Hematopoietic multipotent progenitor cell treated with erythropoietin and hydrocortisone succinate and interleukin-3 and kit ligand, for 15 days (in vitro differentiated cells): ENCODE results near the gene DHRS1.
A peak's percentile ranks its signal among the peaks of the same experiment; 100 is the strongest.

ENCODE experiments used
- DNase-seq: peaks from one replicate; pipeline ENCODE4 v3.0.0-alpha.2; 2015; ENCODE audit warnings: low spot score

Gene DHRS1

DNA sequence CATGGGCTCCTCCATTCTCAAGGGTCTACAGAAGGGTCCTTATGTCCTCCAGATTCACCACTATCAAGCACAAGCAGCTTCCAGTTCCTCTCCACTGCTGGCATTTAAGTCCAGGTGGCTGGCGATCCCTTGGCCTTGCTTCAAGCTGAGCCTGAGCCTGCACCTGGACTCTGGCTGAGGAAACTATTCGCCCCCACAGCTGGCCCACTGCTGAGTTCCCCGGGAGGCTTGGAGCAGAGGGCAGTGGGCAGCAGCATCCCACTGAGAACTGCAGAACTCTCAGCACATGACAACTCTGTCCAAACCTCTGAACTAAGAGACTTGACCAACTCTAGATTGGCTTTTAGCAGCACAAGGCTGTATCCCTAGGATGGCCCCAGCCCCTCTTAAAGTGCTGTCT, 16.8 kb downstream of the DHRS1 start:
- no peak for DNase-seq

DNA sequence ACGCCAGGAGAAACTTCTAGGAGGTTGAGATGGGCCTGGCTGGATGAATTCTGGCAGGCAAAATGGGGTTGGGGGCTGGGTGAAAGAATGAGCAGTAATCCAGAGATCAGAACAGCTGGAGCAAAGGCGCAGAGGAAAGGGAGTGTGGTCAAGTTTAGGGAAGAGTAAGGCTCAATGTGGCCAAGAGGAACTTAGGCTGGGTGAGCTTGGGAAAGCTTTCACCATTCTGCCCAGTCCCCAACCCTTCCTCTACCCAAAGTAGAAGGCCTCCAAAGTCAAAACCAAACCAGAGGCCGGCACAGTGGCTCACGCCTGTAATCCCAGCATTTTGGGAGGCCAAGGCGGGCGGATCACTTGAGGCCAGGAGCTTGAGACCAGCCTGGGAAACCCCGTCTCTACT, 17.9 kb downstream of the DHRS1 start:
- no peak for DNase-seq

DNA sequence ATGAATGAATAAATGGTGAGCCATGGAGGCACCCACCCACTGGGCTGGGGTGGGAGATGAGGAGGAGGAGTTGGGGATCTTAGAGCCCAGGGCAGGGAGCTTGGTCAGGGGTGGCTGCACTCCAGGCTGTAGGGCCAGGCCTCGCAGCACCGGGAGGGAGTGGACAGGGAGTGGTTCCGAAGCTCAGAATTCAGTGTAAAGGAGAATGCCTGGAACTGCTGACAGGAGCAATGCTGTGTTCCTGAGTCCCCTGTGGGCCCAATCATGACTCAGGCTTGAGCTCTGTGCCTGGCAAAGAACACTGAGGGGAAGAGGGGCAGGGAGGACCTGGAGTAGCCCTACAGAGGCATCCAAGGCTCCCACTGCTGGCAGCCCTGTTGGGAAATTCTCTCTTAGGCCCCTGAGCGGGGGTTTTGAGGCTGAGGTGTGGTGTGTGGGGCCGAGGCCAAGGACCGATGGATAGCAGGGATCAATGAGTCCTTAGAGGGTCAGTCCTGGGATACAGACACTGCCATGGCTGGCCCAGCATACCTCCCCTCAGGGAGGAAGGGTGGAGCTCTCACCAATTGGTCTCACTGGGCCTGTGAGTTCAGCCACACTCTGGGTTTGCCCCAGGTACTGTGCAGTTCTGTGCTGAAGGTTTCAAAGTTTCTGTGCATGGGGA, 18.7 kb downstream of the DHRS1 start:
- no peak for DNase-seq

DNA sequence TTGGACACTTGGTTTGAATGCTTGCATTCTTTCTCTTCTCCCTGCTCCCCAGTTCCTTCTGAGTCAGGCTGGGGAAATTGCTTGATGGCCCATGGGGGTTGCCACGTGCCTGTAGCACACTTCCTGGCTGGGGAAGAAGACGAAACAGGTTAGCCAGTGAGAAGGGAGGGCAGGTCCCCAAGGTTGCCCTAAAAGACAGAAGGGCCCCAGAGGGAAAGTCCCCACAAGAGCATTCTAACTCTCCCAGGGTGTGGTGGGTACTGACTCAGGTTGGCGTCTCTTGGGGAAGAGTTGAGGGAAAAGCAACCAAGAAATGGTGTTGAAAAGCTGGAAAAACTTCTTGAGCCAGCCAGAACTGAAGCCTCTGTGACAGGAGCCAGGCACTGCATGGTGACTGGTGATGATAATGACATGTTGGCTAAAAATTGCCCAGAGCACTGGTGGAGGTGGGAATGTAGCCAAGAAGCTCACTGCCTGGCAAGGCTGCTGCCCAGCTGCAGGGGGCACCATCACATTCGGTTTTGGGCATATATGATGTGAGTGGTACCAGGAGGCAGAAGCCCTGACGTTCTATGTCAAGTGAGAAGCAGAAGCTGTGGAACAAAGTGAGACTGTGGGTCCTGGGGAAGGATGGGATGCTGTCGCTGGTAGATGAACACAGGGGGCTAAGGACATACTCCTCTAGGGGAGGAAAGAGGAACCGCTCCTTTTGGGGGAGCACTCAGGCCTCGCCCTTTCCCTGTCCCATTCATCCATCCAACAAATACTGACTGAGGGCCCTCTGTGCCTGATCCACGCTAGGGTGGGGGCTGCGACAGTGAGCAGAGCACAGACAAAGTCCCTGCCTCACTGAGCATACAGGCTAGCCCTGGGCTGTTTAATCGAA, 20.0 kb downstream of the DHRS1 start:
- peak; percentile 73 for DNase-seq

DNA sequence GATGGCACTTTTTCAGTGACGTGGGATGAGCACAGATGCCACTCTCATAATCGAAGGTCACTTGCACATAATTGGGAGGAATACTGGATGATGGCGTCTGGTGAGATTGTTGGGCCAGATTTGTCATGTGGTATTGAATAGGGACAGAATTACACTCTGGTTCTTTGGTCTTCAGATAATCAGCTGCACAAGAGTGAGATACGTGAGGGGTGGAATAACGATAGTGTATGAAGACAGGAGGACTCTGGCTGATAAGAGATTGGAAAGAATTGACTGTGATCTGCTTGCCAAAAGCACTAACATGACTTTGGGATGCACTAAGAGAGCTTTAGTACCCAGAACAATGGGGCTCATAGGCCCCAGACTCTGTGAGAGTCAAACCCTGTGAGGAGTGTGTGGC, 21.2 kb downstream of the DHRS1 start:
- DNase-seq: no peak

- DNase-seq: no peak
Observed at GRCh38 chr14:24277606-24278321, 21.8 kb downstream of the DHRS1 start.

DNA sequence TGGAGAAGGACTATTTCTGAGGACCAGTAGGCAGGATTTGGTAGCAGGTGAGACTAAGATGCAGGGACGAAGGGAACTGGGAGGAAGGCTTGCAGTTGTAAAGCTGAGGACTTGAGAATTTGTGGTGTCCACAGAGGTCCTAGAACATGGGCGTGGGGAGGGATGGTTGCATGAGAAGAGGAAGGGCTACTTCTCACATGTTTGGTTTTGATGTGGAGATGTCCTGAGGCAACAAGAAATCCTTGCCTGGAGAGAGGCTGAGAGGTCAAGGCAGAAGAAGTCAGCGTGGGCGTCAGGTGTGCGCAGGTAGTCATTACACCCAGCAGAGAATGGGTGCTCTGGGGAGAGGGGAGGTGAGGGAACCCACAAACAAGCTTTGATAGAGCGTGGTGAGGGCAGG, 22.5 kb downstream of the DHRS1 start:
- no peak for DNase-seq

- peak; percentile 51 for DNase-seq
Observed at GRCh38 chr14:24274101-24274543, 25.5 kb downstream of the DHRS1 start.

GRCh38 chr14:24273422-24273998, 26.1 kb downstream of the DHRS1 start:
- DNase-seq: no peak

DNA sequence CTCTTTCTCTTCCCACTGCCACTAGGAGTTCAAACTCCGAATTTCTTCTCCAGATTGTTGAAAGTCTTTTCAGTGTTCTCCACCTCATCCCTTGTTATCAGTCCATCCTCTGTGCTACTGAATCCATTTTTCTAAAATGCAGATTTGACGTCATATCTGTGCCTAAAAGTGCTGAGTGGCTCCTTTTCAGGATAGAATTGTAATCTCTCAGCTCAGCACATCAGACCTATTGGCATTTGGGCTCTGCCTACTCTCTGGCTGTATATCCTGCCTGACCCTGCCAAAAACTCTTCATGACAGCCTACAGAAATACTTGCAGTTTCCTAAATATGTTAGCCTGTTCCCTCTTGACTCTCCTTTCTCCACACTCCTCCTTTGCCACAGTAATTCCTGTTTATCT, 27.1 kb downstream of the DHRS1 start:
- DNase-seq: no peak

DNA sequence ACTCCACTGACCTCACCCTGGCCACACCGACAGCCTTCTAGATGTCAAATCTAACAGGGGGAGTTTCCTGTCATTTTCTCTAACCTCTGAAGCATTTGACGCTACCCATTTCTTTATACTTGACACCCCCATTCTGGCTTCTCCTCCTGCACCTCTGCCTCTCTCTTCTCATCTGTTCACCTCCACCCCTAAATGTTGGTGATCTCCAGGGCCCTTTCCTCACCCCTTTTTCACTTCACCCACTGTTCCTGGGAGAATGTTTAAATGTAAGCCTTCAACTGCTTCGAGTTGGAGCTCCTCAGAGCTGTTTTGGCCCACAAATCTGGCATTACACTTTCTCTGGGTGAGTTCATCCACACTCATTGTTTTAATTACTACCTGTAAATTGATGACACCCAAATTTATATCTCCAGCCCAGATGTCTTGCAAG, 27.7 kb downstream of the DHRS1 start:
- no peak for DNase-seq

DNA sequence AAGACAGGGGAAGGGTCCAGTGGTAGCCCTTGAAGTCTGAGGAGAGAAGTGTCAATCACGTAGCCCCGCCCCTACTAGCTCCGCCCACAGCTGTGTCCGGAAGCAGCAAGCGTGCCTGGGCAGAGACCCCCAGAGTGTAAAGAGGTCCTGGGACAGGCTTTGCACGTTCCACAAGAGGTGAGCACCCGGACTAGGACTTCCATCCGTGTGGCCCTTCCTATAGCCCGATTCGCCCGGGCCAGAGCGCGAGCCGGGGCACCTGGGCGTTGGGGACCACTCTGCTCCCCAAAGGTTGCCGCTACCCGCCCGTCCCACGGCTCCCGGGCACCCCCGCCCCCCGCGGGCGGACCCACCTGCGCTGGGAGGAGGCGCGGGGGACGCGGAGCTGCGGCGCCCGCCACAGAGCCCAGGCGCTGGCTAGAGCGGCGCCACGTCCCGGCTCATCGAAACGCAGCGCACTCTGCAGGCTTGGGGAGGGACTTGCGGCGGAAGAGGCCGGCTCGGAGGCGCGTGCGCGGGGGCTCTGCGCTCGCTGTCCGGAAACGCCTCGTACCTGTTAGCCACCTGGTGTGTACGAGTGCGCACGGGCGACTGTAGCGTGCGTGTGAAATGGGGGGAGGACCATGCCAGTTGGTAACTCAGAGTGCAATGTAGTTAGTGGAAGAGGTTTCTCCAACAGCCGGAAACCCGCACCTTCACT, 28.3 kb downstream of the DHRS1 start, which contains the start of gene RABGGTA:
Gene RABGGTA, minus strand, starts transcription at position 464 of the 700 bp plus-strand sequence. CDS start 482 bp downstream, outside the sequence.
- DNase-seq: peak; percentile 88

DNA sequence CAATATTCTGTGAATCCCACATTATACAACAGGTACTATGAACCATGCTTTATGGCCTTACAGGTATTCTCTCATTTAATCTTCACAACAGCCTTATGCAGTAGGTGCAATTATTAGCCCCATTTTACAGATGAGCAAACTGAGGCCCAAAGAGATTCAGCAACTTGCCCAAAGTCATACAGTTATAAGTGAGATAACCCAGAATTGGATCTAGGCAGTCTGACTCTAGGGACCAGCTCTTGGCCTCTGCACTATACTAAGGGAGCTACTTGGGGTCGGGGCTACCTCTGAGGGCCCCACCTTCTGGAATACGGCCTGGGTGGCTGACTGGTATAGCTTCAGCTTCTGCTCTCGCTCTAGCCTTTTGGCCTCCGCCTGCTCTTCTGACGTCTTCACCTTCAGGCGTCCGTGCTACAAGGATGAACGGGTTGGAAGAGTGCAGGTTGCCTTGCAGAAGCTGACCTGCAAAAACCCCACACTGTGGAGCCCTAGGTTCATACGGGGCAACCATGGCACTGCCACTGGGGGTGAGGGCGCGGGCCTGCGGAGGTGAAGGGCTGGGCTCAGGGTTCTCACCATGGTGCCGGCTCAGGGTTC, 28.9 kb downstream of the DHRS1 start:
- no peak for DNase-seq

- no peak for DNase-seq
Observed at GRCh38 chr14:24269910-24270536, 29.6 kb downstream of the DHRS1 start.

GRCh38 chr14:24269368-24269767, 30.2 kb downstream of the DHRS1 start:
- DNase-seq: no peak

GRCh38 chr14:24268225-24268624, 31.4 kb downstream of the DHRS1 start:
- no peak for DNase-seq

GRCh38 chr14:24267516-24267915, 32.1 kb downstream of the DHRS1 start:
- no peak for DNase-seq

DNA sequence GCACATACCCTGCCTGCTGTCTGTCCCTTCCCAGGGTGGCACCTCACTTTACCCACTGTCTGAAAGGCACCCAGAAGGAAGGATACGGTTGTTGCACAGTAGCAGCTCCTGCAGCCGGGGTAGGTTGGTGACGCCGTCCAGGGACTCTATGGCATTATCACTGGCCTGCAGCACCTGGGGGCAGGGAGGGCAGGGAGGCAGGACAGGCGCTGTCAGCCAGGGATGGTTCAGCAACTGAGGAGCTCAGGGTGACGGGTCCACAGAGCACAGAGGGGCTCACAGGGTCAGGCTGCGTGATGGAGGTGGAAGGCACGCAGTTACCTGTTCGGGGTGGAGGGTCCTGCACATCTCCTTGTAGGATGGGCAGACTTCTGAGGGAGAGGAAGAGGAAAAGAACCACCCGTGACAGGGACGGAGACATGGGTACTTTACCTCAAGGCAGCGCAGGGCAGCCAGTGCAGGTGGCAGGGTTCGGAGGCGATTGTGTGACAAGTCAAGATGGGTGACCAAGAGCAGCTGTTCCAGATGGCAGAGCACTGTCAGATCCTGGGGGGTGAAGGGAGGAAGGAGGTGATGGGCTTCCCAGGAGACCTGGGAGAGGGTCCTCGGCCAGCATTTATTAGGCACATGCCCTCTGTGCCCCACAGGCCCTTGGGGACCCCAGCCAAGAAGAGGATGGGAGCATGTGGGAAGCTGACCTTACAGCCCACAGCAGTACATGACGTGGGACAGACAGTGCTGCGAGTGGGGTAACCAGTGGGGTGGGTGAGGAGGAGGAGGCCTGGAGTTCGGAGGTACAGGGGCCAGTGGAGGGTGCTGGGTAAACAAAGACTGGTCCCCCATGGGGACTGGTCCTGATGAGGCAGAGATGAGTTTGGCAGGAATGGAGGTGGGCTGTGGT, 33.0 kb downstream of the DHRS1 start:
- no peak for DNase-seq

DNA sequence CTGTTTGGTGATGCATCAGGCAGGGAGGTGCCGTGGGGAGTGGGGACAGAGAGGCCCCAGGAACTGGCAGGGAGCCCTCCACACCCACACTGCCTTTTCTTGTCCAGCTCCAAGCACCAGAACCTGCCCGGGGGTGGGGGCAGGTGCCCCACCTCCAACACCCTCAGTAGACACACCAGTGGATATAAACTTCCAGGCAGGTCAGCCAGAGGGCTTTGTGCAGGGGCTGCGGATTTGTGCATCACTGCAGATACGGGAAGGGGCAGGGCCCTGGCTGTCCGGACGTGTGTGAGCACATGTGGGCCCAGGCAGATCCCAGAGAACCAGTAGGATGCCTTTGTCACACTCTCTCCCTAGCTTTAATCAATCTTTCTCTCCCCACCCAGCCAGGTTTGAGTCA, 35.3 kb downstream of the DHRS1 start:
- DNase-seq: no peak

GRCh38 chr14:24263848-24264247, 35.7 kb downstream of the DHRS1 start:
- DNase-seq: no peak
